Fibroblast of lung (primary cell): ENCODE results near the gene SPAG9.

Experiments used
- CTCF ChIP-seq, 2 donors: IDR thresholded peaks in 1 of 2; conservative IDR thresholded peaks in 1 of 2; 1 replicate in 1 of 2; 2 replicates in 1 of 2; pipeline ENCODE4 v1.5.1; 2011 to 2012; ENCODE audit warnings: low read length in 2 of 2, control low read depth in 1 of 2, inconsistent platforms in 1 of 2, low read depth in 1 of 2, mild to moderate bottlenecking in 1 of 2
- EZH2 ChIP-seq: IDR thresholded peaks from 2 replicates; pipeline ENCODE4 v1.5.1; 2012; ENCODE audit warnings: low read length, control low read depth, mild to moderate bottlenecking; ENCODE audit errors: missing control alignments

DNA sequence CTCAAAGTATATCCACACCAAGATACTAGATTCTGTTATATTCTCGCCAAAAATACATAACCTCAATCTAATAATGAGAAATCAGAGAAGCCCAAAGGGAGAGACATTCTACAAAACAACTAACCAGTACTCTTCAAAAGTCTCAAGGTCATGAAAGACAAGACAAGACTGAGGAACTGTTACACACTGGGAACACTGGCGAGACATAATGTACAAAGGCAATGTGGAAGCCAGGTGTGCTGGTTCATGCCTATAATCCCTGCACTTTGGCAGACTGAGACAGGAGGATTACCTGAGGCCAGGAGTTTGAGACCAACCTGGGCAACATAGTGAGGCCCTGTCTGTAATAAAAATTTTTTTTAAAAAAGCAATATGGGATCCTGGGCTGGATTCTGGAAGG, 85.9 kb downstream of the SPAG9 start:
- TF ChIP-seq CTCF (conservative IDR thresholded peaks at IDR 0.05 in 1 of 2, IDR thresholded peaks at IDR 0.05 in 1 of 2; ENCODE audit: low read depth in 1 of 2, low read length in 2 of 2) = no peak
- no peak for TF ChIP-seq EZH2
